ENCODE measurements around the gene ZNF410. TPM values are rescaled to one million over a fixed set of nuclear protein-coding genes. Genes with fewer than 3 reads are reported as not detected.
"Not testable (repeated sequence)": the region's sequence is repeated elsewhere in the genome, so short reads cannot be mapped to it uniquely, and the experiment has no call there.

The ZNF410 gene
- 10 to 100 TPM; 44.6 to 71.2 (median 61.0) TPM for total RNA-seq

DNA sequence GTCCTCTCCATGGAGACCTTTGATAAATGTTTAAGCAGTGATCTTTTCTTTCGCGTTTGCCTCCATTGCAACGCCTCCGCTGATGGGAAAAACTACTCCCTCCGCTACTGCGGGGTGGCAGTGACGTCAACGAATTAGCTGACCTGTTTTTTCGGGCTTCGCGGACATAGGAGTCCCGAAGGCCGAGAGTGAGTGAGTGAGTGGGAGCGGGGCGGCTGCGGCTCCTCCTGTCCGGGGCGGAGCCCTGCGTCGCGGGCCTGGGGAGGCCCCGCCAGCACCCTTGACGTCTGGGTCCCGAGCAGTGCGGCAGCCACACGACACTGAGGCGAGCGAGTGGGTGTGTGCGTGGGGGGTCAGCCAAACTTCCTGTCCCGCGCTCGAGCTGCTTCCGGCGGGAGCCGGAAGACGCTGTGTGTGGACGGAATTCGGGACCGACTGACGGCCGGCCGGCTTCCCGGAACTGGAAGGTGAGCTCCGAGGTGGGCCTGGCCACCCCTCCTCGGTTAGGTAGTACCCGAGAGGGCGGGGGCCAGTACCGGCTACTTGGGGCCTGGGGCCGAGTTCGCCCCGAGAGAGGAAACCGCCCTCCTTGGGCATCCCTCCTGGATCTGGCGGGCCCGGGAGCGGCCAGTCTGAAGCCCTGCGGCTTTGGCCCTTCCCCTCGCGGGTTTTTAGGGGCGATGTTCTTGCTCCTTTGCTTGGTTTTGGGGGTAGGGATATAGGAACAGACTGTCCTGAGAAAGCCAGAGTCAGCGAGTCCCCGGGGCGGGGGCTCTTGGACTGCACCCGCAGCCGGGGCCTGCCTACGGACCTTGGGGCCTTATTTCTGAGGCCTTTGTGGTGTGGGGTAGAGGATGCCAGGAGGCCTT, at the start of gene ZNF410:
TSS of gene ZNF410 (plus strand) at position 411 of the 869 bp plus-strand sequence. CDS start 5,317 bp downstream, outside the sequence.
- no peaks in the 10 kb centered on the region for H3K36me3 ChIP-seq
- peak; percentile 86 to 96 (median 91) for DNase-seq
- TF ChIP-seq CTCF (IDR thresholded peaks at IDR 0.05) (no peak), POLR2A (IDR thresholded peaks at IDR 0.05) (peak; percentile 64 to 79)
- peak within 1 kb of the TSS; percentile 72 to 94 (median 75) for H3K4me3 ChIP-seq
- no peaks in the 10 kb centered on the region for H3K27me3 ChIP-seq
- H3K4me1 ChIP-seq, result peaks cover 0 to 22% (median 0%) of the 10 kb centered on the region in 4 donors
- H3K27ac ChIP-seq, result peak within 1 kb of the TSS; percentile 88 to 93 (median 90)
- no peaks in the 10 kb centered on the region for H3K9me3 ChIP-seq

GRCh38 chr14:73838293-73839034, 48.2 kb upstream of the ZNF410 start:
- not testable (repeated sequence) for H3K4me3 ChIP-seq, H3K4me1 ChIP-seq, H3K27ac ChIP-seq, H3K27me3 ChIP-seq, DNase-seq, H3K36me3 ChIP-seq, H3K9me3 ChIP-seq

DNA sequence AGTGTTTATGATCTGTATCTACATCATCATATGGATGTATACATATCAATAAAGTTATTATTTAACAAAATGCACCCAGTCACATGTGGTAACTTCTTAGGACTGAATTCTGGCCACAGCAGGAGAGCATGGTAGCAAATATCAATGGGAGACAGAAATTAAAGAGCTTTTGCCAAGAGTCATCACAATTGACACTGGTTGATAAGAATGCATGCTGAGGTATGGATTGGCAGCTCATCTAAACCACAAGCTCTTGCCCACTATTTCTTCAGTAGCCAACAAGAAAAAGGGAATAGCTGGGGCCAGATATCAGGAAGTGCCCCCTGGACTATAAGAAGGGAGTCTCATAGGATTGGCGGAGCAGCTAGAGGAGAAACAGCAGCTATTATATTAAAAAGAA, 44.5 kb upstream of the ZNF410 start:
- no peak overlapping the region for H3K27ac ChIP-seq
- H3K36me3 ChIP-seq, result no peaks in the 10 kb centered on the region
- H3K4me1 ChIP-seq, result no peaks in the 10 kb centered on the region
- no peaks in the 10 kb centered on the region for H3K27me3 ChIP-seq
- no peaks in the 10 kb centered on the region for H3K9me3 ChIP-seq
- no peak for TF ChIP-seq POLR2A (IDR thresholded peaks at IDR 0.05)
- TF ChIP-seq CTCF (IDR thresholded peaks at IDR 0.05), result no peak
- DNase-seq, result no peak
- H3K4me3 ChIP-seq, result no peak overlapping the region

- Histone ChIP-seq H3K36me3 (no peaks in the 10 kb centered on the region), H3K4me3 (no peak overlapping the region), H3K27ac (no peak overlapping the region), H3K9me3 (no peaks in the 10 kb centered on the region), H3K4me1 (no peaks in the 10 kb centered on the region), H3K27me3 (no peaks in the 10 kb centered on the region)
- TF ChIP-seq POLR2A (IDR thresholded peaks at IDR 0.05), result no peak
- TF ChIP-seq CTCF (IDR thresholded peaks at IDR 0.05), result no peak
- no peak for DNase-seq
Observed at GRCh38 chr14:73842851-73843250, 43.8 kb upstream of the ZNF410 start.

GRCh38 chr14:73843296-73843695, 43.4 kb upstream of the ZNF410 start:
- H3K9me3 ChIP-seq, result no peaks in the 10 kb centered on the region
- no peak overlapping the region for H3K27ac ChIP-seq
- no peaks in the 10 kb centered on the region for H3K4me1 ChIP-seq
- no peak for DNase-seq
- H3K27me3 ChIP-seq, result no peaks in the 10 kb centered on the region
- TF ChIP-seq POLR2A (IDR thresholded peaks at IDR 0.05) (no peak), CTCF (IDR thresholded peaks at IDR 0.05) (no peak)
- H3K4me3 ChIP-seq, result no peak overlapping the region
- no peaks in the 10 kb centered on the region for H3K36me3 ChIP-seq

DNA sequence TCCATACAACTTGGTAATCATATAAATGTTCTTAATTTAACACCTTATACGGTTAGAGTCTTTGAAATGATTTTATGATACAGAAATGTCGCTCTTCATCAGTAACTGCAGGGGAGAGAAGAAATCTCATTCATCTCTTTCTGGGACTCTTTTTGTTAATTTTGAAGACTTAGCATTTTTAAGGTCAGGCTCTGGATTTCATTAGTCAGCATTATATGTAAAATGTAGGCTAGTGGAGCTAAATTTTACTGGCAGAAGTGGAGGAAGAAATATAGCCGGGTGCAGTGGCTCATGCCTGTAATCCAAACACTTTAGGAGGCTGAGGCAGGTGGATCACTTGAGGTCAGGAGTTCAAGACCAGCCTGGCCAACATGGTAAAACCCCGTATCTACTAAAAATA, 39.7 kb upstream of the ZNF410 start:
- DNase-seq, result no peak
- H3K4me1 ChIP-seq, result peaks cover 0 to 15% (median 0%) of the 10 kb centered on the region in 4 donors
- no peaks in the 10 kb centered on the region for H3K36me3 ChIP-seq
- TF ChIP-seq CTCF (IDR thresholded peaks at IDR 0.05), result no peak
- no peak for TF ChIP-seq POLR2A (IDR thresholded peaks at IDR 0.05)
- H3K9me3 ChIP-seq, result no peaks in the 10 kb centered on the region
- no peak overlapping the region for H3K27ac ChIP-seq
- H3K27me3 ChIP-seq, result no peaks in the 10 kb centered on the region
- H3K4me3 ChIP-seq, result no peak overlapping the region
